OCI-LY7 (cell line): ENCODE measurements around the gene GRM4.

Experiments
- CTCF ChIP-seq: fragments of 200-600 bp; sonication (generic); conservative IDR thresholded peaks from 2 replicates; pipeline ENCODE4 v1.5.1; 2014; ENCODE audit warnings: mild to moderate bottlenecking, antibody characterized with exemption, low read length, moderate library complexity, mixed read lengths
- EZH2phosphoT487 ChIP-seq: fragments of 200-600 bp; sonication (generic); IDR thresholded peaks from 2 replicates; pipeline ENCODE4 v1.6.1; 2018; ENCODE audit warnings: low read depth, borderline replicate concordance, mild to moderate bottlenecking, mixed run types, antibody characterized with exemption, low read length, moderate library complexity, mixed read lengths

- TF ChIP-seq EZH2phosphoT487 (no peak), CTCF (no peak)
Measured at GRCh38 chr6:34138191-34138590, 7.7 kb downstream of the GRM4 start.
